ENCODE results near the gene ELMO1. TPM values are rescaled to one million over a fixed set of nuclear protein-coding genes. Genes with fewer than 3 reads are reported as not detected.
A peak's percentile ranks its signal among the peaks of the same experiment; 100 is the strongest.

Gene ELMO1
- total and polyA plus RNA-seq, 8 donors = 3.0 to 20.6 (median 6.6) TPM

- Histone ChIP-seq H3K36me3 (no peaks in the 10 kb centered on the region), H3K9me3 (no peaks in the 10 kb centered on the region), H3K27ac (no peak overlapping the region), H3K27me3 (no peaks in the 10 kb centered on the region), H3K4me1 (no peaks in the 10 kb centered on the region), H3K4me3 (no peak overlapping the region)
- no peak for TF ChIP-seq CTCF (IDR thresholded peaks at IDR 0.05)
- ATAC-seq (no peak), FAIRE-seq (no peak), DNase-seq (no peak)
- 80 to 85% methylated on average over 11 of the region's 11 CpGs for WGBS, 2 donors
- intact Hi-C loops (cut with DNase I) = no loop called here
Measured at GRCh38 chr7:37359662-37360444, 88.8 kb downstream of the ELMO1 start.

DNA sequence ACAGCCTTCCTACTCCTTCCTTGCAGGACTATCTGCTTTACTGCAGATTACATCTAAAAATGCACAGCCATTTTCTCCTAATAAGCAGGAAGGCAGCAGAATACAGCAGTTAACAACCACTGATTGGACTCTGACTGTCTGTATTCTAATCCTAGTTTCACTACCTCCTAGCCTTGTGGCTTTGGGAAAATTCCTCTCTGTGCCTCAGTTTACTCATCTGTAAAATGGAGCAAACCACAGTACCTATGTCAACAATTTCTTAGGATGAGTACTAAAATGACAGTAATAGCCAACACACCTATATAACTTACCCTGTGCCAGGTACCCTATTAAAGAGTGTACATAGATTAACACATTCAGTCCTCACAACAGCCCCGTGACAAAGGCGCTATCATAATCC, 89.5 kb downstream of the ELMO1 start:
- H3K36me3 ChIP-seq = no peaks in the 10 kb centered on the region
- 85 to 98% methylated on average over 2 of the region's 2 CpGs for WGBS, 2 donors
- FAIRE-seq (no peak), DNase-seq (no peak), ATAC-seq (no peak)
- no peaks in the 10 kb centered on the region for H3K4me1 ChIP-seq
- intact Hi-C loops (cut with DNase I) = no loop called here
- no peak overlapping the region for H3K4me3 ChIP-seq
- TF ChIP-seq CTCF (IDR thresholded peaks at IDR 0.05) = no peak
- no peaks in the 10 kb centered on the region for H3K27me3 ChIP-seq
- no peaks in the 10 kb centered on the region for H3K9me3 ChIP-seq
- no peak overlapping the region for H3K27ac ChIP-seq

DNA sequence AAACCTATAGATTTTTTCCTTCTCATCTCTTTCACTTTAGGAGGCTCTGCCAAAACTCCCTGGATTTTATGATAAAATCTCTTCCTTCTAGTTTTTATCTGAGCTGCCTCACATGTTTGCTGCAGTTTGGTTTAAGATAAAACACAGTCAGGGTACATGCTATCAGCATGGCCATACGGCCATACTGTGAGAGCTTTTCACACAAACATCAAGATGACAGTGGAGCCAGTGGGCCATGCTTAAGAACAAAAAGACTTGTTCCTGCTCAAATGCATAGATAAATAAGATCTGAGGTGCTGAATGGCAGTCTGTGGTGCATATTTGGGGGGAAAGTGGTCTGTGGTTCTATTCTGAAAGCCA, 91.0 kb downstream of the ELMO1 start:
- H3K27me3 ChIP-seq = no peaks in the 10 kb centered on the region
- no peak for TF ChIP-seq CTCF (IDR thresholded peaks at IDR 0.05)
- intact Hi-C loops (cut with DNase I) = no loop called here
- WGBS, 2 donors = 29 to 40% methylated on average over 1 of the region's 1 CpG
- FAIRE-seq (no peak), DNase-seq (no peak), ATAC-seq (no peak)
- no peak overlapping the region for H3K4me3 ChIP-seq
- H3K27ac ChIP-seq = no peak overlapping the region
- H3K4me1 ChIP-seq = no peaks in the 10 kb centered on the region
- H3K36me3 ChIP-seq = no peaks in the 10 kb centered on the region
- no peaks in the 10 kb centered on the region for H3K9me3 ChIP-seq

DNA sequence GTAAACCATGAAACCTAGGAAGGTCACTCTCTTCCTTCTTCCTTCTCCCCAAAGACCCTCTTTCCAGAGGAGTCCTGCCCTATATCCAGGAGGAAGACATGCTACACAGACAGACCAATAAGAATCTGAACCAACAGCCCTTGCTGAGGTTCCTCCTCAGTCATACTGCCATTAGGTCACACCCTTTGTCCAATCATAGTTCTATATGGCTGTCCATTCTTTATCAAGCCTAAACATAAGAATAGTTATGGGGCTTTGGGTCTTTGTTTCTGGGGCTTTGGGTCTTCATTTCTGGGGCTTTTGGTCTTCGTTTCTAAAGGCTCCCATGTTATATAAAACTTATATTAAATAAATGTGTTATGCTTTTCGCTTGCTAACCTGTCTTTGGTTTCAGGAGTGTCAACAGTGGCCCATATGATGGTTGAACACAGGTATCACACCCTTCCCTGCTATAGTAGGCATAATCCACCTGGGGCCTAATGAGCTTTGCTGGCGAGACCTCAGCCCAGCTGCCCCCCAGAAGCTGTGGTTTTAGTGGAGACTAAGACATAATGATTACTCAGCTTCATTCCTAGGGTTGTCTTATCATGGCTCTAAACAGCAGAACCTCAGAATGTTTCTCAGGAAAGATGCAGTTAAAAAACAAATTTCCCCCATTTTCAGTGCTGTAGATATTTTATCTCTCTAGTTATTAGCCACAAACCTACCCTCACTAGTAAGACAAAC, 91.6 kb downstream of the ELMO1 start:
- no peak for TF ChIP-seq CTCF (IDR thresholded peaks at IDR 0.05)
- intact Hi-C loops (cut with DNase I) = no loop called here
- 82 to 90% methylated on average over 3 of the region's 3 CpGs for WGBS, 2 donors
- Histone ChIP-seq H3K36me3 (no peaks in the 10 kb centered on the region), H3K27ac (no peak overlapping the region), H3K9me3 (no peaks in the 10 kb centered on the region), H3K4me3 (no peak overlapping the region), H3K27me3 (no peaks in the 10 kb centered on the region), H3K4me1 (no peaks in the 10 kb centered on the region)
- DNase-seq = no peak
- no peak for FAIRE-seq
- no peak for ATAC-seq

- Histone ChIP-seq H3K27ac (peak overlapping the region in 3 of 4 donors; percentile 6 to 47 (median 15)), H3K4me3 (no peak overlapping the region), H3K9me3 (no peaks in the 10 kb centered on the region), H3K4me1 (no peaks in the 10 kb centered on the region), H3K36me3 (no peaks in the 10 kb centered on the region), H3K27me3 (no peaks in the 10 kb centered on the region)
- ATAC-seq = peak in 3 of 4 donors; percentile 80 to 88 (median 80)
- no peak for TF ChIP-seq CTCF (IDR thresholded peaks at IDR 0.05)
- peak in 3 of 6 donors; percentile 14 to 43 (median 22) for DNase-seq
- 35 to 38% methylated on average over 11 of the region's 11 CpGs for WGBS, 2 donors
- intact Hi-C loops (cut with DNase I) = no loop called here
- no peak for FAIRE-seq
Measured at GRCh38 chr7:37354656-37355131, 94.0 kb downstream of the ELMO1 start.

Measured in pancreas (tissue), 10 donors.